IMR-90 (cell line): ENCODE measurements around the gene RGS3. TPM values are rescaled to one million over a fixed set of nuclear protein-coding genes. Genes with fewer than 3 reads are reported as not detected.
A peak's percentile ranks its signal among the peaks of the same experiment; 100 is the strongest.

Experiments used
- ATAC-seq: fragments of 200-7000 bp; cut with Tn5 transposase; 2 replicates; pipeline ENCODE4 v1.9.1; 2020; ENCODE audit warnings: low read depth, mild to moderate bottlenecking, moderate library complexity
- BruUV-seq: library from RNA; stranded (reverse); fragments of 400-500 nt; replicated peaks from 2 replicates; lab custom pipeline; 2021; lab: Mats Ljungman, UMichigan
- CTCF ChIA-PET: fragments of 300-600 bp; formaldehyde crosslinking; extraction: SDS; loops from one replicate; lab custom pipeline; 2021; ENCODE audit warnings: antibody characterized with exemption; lab: Yijun Ruan, JAX
- POLR2A ChIA-PET: fragments of 300-600 bp; sonication (Branson Sonifier 250); formaldehyde crosslinking; loops from one replicate; lab custom pipeline; 2022; ENCODE audit warnings: antibody characterized with exemption; ENCODE audit not compliant: unreplicated experiment; lab: Charles Lee
- DNase-seq: peaks from one replicate; pipeline ENCODE4 v3.0.0; 2013
- H2AFZ ChIP-seq: replicated peaks from 2 replicates; pipeline ENCODE3; 2013; ENCODE audit warnings: low read length, mild to moderate bottlenecking; ENCODE audit not compliant: poor library complexity
- H2AK5ac ChIP-seq: 2 replicates; pipeline ENCODE4 v1.6.1; 2013; ENCODE audit warnings: low read depth, low read length, inconsistent platforms
- H2AK9ac ChIP-seq: replicated peaks from 2 replicates; pipeline ENCODE3; 2013; ENCODE audit warnings: mild to moderate bottlenecking, low read depth, low read length, moderate library complexity; ENCODE audit not compliant: poor library complexity
- H2BK120ac ChIP-seq: 2 replicates; pipeline ENCODE4 v1.6.1; 2013; ENCODE audit warnings: low read depth, low read length, inconsistent platforms
- H2BK15ac ChIP-seq: 3 replicates; pipeline ENCODE4 v1.6.1; 2013; ENCODE audit warnings: low read depth, low read length, inconsistent platforms
- H2BK20ac ChIP-seq: 2 replicates; pipeline ENCODE4 v1.6.1; 2013; ENCODE audit warnings: low read depth, mild to moderate bottlenecking, inconsistent platforms, low read length, moderate library complexity
- H2BK5ac ChIP-seq: 2 replicates; pipeline ENCODE4 v1.6.1; 2013; ENCODE audit warnings: mild to moderate bottlenecking, low read depth, low read length, inconsistent platforms; ENCODE audit not compliant: poor library complexity, severe bottlenecking
- H3K14ac ChIP-seq: replicated peaks from 2 replicates; pipeline ENCODE4 v1.6.1; 2013; ENCODE audit warnings: low read depth, low read length, inconsistent platforms
- H3K18ac ChIP-seq: 2 replicates; pipeline ENCODE4 v1.6.1; 2013; ENCODE audit warnings: low read depth, low read length, control low read depth
- H3K23ac ChIP-seq: 2 replicates; pipeline ENCODE4 v1.6.1; 2013; ENCODE audit warnings: low read depth, low read length, inconsistent platforms
- H3K27ac ChIP-seq: 2 replicates; pipeline ENCODE4 v1.5.1; 2013; ENCODE audit warnings: mild to moderate bottlenecking, control low read depth, low read length; ENCODE audit not compliant: insufficient read depth
- H3K27me3 ChIP-seq: 2 replicates; pipeline ENCODE4 v1.6.1; 2013; ENCODE audit warnings: low read length; ENCODE audit not compliant: control insufficient read depth, insufficient read depth
- H3K36me3 ChIP-seq: 2 replicates; pipeline ENCODE4 v1.6.1; 2013; ENCODE audit warnings: low read length, mixed read lengths; ENCODE audit not compliant: control insufficient read depth, insufficient read depth
- H3K4ac ChIP-seq: 2 replicates; pipeline ENCODE4 v1.6.1; 2013; ENCODE audit warnings: low read depth, low read length, inconsistent platforms
- H3K4me1 ChIP-seq: 2 replicates; pipeline ENCODE4 v1.6.1; 2013; ENCODE audit warnings: low read length, mixed read lengths; ENCODE audit not compliant: control insufficient read depth, insufficient read depth
- H3K4me2 ChIP-seq: 2 replicates; pipeline ENCODE4 v1.6.1; 2013; ENCODE audit warnings: low read depth, mild to moderate bottlenecking, control low read depth, low read length, moderate library complexity
- H3K4me3 ChIP-seq: 2 replicates; pipeline ENCODE4 v1.5.1; 2013; ENCODE audit warnings: low read depth, mild to moderate bottlenecking, control low read depth, low read length, moderate library complexity; ENCODE audit not compliant: insufficient read depth
- H3K56ac ChIP-seq: 2 replicates; pipeline ENCODE4 v1.6.1; 2013; ENCODE audit warnings: low read length, inconsistent platforms; ENCODE audit not compliant: insufficient read depth; ENCODE audit errors: extremely low read depth
- H3K79me1 ChIP-seq, 2 experiments: 2 replicates each; pipeline ENCODE4 v1.6.1; 2013; ENCODE audit warnings: low read length in 2 of 2, inconsistent platforms in 1 of 2, low read depth in 1 of 2
- H3K9ac ChIP-seq: 2 replicates; pipeline ENCODE4 v1.6.1; 2013; ENCODE audit warnings: low read depth, low read length, control low read depth
- H3K9me1 ChIP-seq: 2 replicates; pipeline ENCODE4 v1.6.1; 2013; ENCODE audit warnings: low read length, inconsistent platforms; ENCODE audit not compliant: insufficient read depth
- H3K9me3 ChIP-seq: 2 replicates; pipeline ENCODE4 v1.6.1; 2013; ENCODE audit warnings: low read length; ENCODE audit not compliant: control insufficient read depth, insufficient read depth
- H4K20me1 ChIP-seq: 2 replicates; pipeline ENCODE4 v1.6.1; 2013; ENCODE audit warnings: low read length, inconsistent platforms; ENCODE audit not compliant: insufficient read depth
- H4K5ac ChIP-seq: 2 replicates; pipeline ENCODE4 v1.6.1; 2013; ENCODE audit warnings: mild to moderate bottlenecking, low read depth, low read length, control low read depth
- H4K8ac ChIP-seq, 2 experiments: 2 replicates each; pipeline ENCODE4 v1.6.1; 2013; ENCODE audit warnings: low read depth in 2 of 2, low read length in 2 of 2, control low read depth in 1 of 2, inconsistent platforms in 1 of 2
- H4K91ac ChIP-seq: 2 replicates; pipeline ENCODE4 v1.6.1; 2013; ENCODE audit warnings: low read depth, low read length, inconsistent platforms; ENCODE audit not compliant: insufficient read depth
- BHLHE40 ChIP-seq: fragments of 150-350 bp; IDR thresholded peaks from 2 replicates; pipeline ENCODE4 v1.6.1; 2016; ENCODE audit warnings: mild to moderate bottlenecking, low read depth, low read length
- CEBPB ChIP-seq: IDR thresholded peaks from 2 replicates; pipeline ENCODE4 v1.6.1; 2012; ENCODE audit warnings: low read depth, low read length, improper control_type of control experiment
- CHD1 ChIP-seq: IDR thresholded peaks from 2 replicates; pipeline ENCODE4 v1.6.1; 2012; ENCODE audit warnings: low read depth, low read length, improper control_type of control experiment
- FOS ChIP-seq: fragments of 150-350 bp; IDR thresholded peaks from 2 replicates; pipeline ENCODE4 v1.6.1; 2016; ENCODE audit warnings: low read depth, low read length
- MAZ ChIP-seq: IDR thresholded peaks from 2 replicates; pipeline ENCODE4 v1.6.1; 2012; ENCODE audit warnings: low read depth, mild to moderate bottlenecking, low read length, improper control_type of control experiment, moderate library complexity, borderline replicate concordance
- MXI1 ChIP-seq: IDR thresholded peaks from 2 replicates; pipeline ENCODE4 v1.6.1; 2012; ENCODE audit warnings: low read depth, mild to moderate bottlenecking, low read length, moderate library complexity, borderline replicate concordance
- NFE2L2 ChIP-seq: fragments of 150-350 bp; IDR thresholded peaks from 2 replicates; pipeline ENCODE4 v1.6.1; 2016; ENCODE audit warnings: low read depth, mild to moderate bottlenecking, low read length
- RAD21 ChIP-seq: IDR thresholded peaks from 2 replicates; pipeline ENCODE4 v1.6.1; 2012; ENCODE audit warnings: low read length, improper control_type of control experiment
- RFX5 ChIP-seq: IDR thresholded peaks from 2 replicates; pipeline ENCODE4 v1.8.0; 2012; ENCODE audit warnings: low read depth, mild to moderate bottlenecking, low read length, moderate library complexity
- SMC3 ChIP-seq: fragments of 150-350 bp; IDR thresholded peaks from 2 replicates; pipeline ENCODE4 v1.6.1; 2016; ENCODE audit warnings: low read depth, mild to moderate bottlenecking, antibody characterized with exemption, low read length, moderate library complexity
- USF2 ChIP-seq: fragments of 150-350 bp; IDR thresholded peaks from 2 replicates; pipeline ENCODE4 v1.6.1; 2017; ENCODE audit warnings: mild to moderate bottlenecking, antibody characterized with exemption, low read length, low read depth
- WGBS, 2 experiments: methylation state at CpG; one replicate each; pipeline versions ENCODE4 v1.1.5 to v1.1.7; 2013; ENCODE audit warnings: missing lambda C conversion rate in 2 of 2; ENCODE audit not compliant: insufficient read length in 1 of 2; ENCODE audit errors: extremely low coverage in 2 of 2; 5-methylcytosine and 5-hydroxymethylcytosine counted together
- dilution Hi-C: fragments of 300-500 bp; cut with HindIII; formaldehyde crosslinking; loops from one replicate; pipeline ENCODE4 v1.14.3; 2018; ENCODE audit warnings: low sequenced_read_pairs; ENCODE audit not compliant: unreplicated experiment
- in situ Hi-C: fragments of 300-500 bp; cut with MboI; formaldehyde crosslinking; loops from 3 replicates; pipeline ENCODE4 v1.14.3; 2019; ENCODE audit warnings: low sequenced_read_pairs, inconsistent platforms, mixed read lengths
- intact Hi-C: fragments of 100-400 bp; cut with micrococcal nuclease; formaldehyde crosslinking; loops from 2 replicates; pipeline ENCODE4 v1.10.0; 2022
- polyA plus RNA-seq, 3 experiments: library from polyadenylated mRNA; depleted of rRNA; stranded (reverse); fragments of >200 nt; gene quantifications; 2 replicates each; pipeline ENCODE4 v1.2.3, GENCODE V29; 2012; ENCODE audit warnings: low replicate concordance in 1 of 3
- total RNA-seq: library from RNA; depleted of rRNA; stranded (reverse); fragments of >200 nt; gene quantifications from 2 replicates; pipeline ENCODE4 v1.2.3, GENCODE V29; 2012

Gene RGS3
- total and polyA plus RNA-seq, 2 of the 4 experiments (the other 2 are of a cell fraction): 51.8 to 65.6 TPM

DNA sequence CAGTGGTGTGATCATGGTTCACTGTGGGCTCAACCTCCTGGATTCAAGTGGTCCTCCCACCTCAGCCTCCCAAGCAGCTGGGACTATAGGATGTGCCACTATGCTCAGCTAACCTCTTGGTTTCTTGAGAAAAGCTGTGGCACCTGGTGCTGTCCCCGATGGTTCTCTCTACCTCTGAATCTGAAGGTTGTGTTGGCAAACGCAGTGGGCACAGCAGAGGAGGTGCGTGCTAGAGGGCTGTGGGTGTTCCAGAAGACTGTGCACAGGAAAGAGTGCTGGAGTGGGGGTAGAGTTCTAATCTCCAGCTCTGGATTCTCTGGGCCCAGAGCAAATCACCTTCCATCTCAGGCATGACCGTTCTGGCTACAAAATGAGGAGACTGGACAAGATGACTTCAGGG, 12.5 kb downstream of the RGS3 start:
- Histone ChIP-seq H3K9ac (no peak overlapping the region), H3K4me2 (no peak overlapping the region), H2BK20ac (no peak overlapping the region), H3K4me3 (no peak overlapping the region), H2AK9ac (no peak overlapping the region), H3K27me3 (no peaks in the 10 kb centered on the region), H4K20me1 (no peaks in the 10 kb centered on the region), H3K56ac (no peak overlapping the region), H4K8ac (no peak overlapping the region), H3K36me3 (no peaks in the 10 kb centered on the region), H3K4me1 (peaks cover 5% of the 10 kb centered on the region), H4K91ac (no peak overlapping the region), H3K9me3 (no peaks in the 10 kb centered on the region), H2BK15ac (peak overlapping the region; percentile 48; the same call in 1 of the 3 replicates), H2AFZ (no peak overlapping the region), H3K4ac (no peak overlapping the region), H4K5ac (no peak overlapping the region), H3K23ac (no peak overlapping the region), H2BK5ac (no peak overlapping the region), H2AK5ac (no peak overlapping the region), H2BK120ac (no peak overlapping the region), H3K79me1 (no peaks in the 10 kb centered on the region), H3K18ac (no peak overlapping the region), H3K9me1 (no peaks in the 10 kb centered on the region), H3K27ac (no peak overlapping the region), H3K14ac (no peak overlapping the region)
- dilution Hi-C loops (no loop called here), in situ Hi-C loops (no loop called here), intact Hi-C loops (no loop called here)
- WGBS, 2 experiments: 100% methylated on average over 2 of the region's 4 CpGs; no CpG with 5 or more reads in 1 of the 2 experiments
- TF ChIP-seq USF2 (no peak), CEBPB (no peak), SMC3 (no peak), FOS (no peak), MXI1 (no peak), RFX5 (no peak), CHD1 (no peak), RAD21 (no peak), NFE2L2 (no peak), MAZ (no peak), BHLHE40 (no peak)
- CTCF ChIA-PET: no interaction called here
- no peak for DNase-seq
- POLR2A ChIA-PET: no interaction called here
- BruUV-seq: no TSS peak
- no peak for ATAC-seq
